Measurements from ENCODE around the gene TCIRG1.
A peak's percentile ranks its signal among the peaks of the same experiment; 100 is the strongest.
"Not testable (repeated sequence)": the region's sequence is repeated elsewhere in the genome, so short reads cannot be mapped to it uniquely, and the experiment has no call there.

Gene TCIRG1

GRCh38 chr11:68038718-68039525 lies at the start of gene TCIRG1:
TSS of gene TCIRG1 (plus strand) at chr11:68039025. CDS start at chr11:68041272, 2,247 bp downstream.
- DNase-seq: peak; percentile 78

- not testable (repeated sequence) for DNase-seq
Observed at GRCh38 chr11:67990546-67991346, 48.1 kb upstream of the TCIRG1 start.

- not testable (repeated sequence) for DNase-seq
Observed at GRCh38 chr11:67991347-67992121, 47.3 kb upstream of the TCIRG1 start.

- DNase-seq: not testable (repeated sequence)
Observed at GRCh38 chr11:67993821-67994220, 45.0 kb upstream of the TCIRG1 start.

GRCh38 chr11:67994387-67994786 lies 44.4 kb upstream of the TCIRG1 start:
- DNase-seq: not testable (repeated sequence)

GRCh38 chr11:67995129-67995528 lies 43.7 kb upstream of the TCIRG1 start:
- DNase-seq: not testable (repeated sequence)

GRCh38 chr11:67995579-67995978 lies 43.2 kb upstream of the TCIRG1 start:
- DNase-seq: not testable (repeated sequence)

- DNase-seq: no peak
Observed at GRCh38 chr11:67996051-67996450, 42.8 kb upstream of the TCIRG1 start.

- DNase-seq: no peak
Observed at GRCh38 chr11:67996622-67997474, 42.0 kb upstream of the TCIRG1 start.

- no peak for DNase-seq
Observed at GRCh38 chr11:67997475-67997921, 41.3 kb upstream of the TCIRG1 start.

GRCh38 chr11:67998150-67999045 lies 40.4 kb upstream of the TCIRG1 start:
- DNase-seq: no peak

GRCh38 chr11:67999201-67999629 lies 39.6 kb upstream of the TCIRG1 start:
- DNase-seq: no peak

- DNase-seq: no peak
Observed at GRCh38 chr11:67999704-68000103, 39.1 kb upstream of the TCIRG1 start.

- DNase-seq: no peak
Observed at GRCh38 chr11:68002575-68002937, 36.3 kb upstream of the TCIRG1 start.

- peak; percentile 40 for DNase-seq
Observed at GRCh38 chr11:68002938-68003845, 35.6 kb upstream of the TCIRG1 start.

- DNase-seq: peak; percentile 86
Observed at GRCh38 chr11:68003846-68004550, 34.8 kb upstream of the TCIRG1 start, which contains the start of gene UNC93B1. TSS of gene UNC93B1 (minus strand) at chr11:68004097. CDS start at chr11:68004043, 54 bp downstream.

- no peak for DNase-seq
Observed at GRCh38 chr11:68004551-68005335, 34.1 kb upstream of the TCIRG1 start.

- DNase-seq: no peak
Observed at GRCh38 chr11:68006606-68007166, 32.1 kb upstream of the TCIRG1 start.
